Measurements from ENCODE around the gene SLITRK3. TPM values are rescaled to one million over a fixed set of nuclear protein-coding genes. Genes with fewer than 3 reads are reported as not detected.
A peak's percentile ranks its signal among the peaks of the same experiment; 100 is the strongest.
"Not testable (repeated sequence)": the region's sequence is repeated elsewhere in the genome, so short reads cannot be mapped to it uniquely, and the experiment has no call there.

Gene SLITRK3
- total RNA-seq, 1 experiment from 2014 or later = not detected

- DNase-seq (ENCODE audit: low read depth) = no peak
Measured at GRCh38 chr3:165193366-165194254, 2.6 kb downstream of the SLITRK3 start.

- no peak for DNase-seq (ENCODE audit: low read depth)
Measured at GRCh38 chr3:165192610-165193192, 3.5 kb downstream of the SLITRK3 start.

- no peak for DNase-seq (ENCODE audit: low read depth)
Measured at GRCh38 chr3:165191491-165191890, 4.7 kb downstream of the SLITRK3 start.

GRCh38 chr3:165188452-165188851, 7.7 kb downstream of the SLITRK3 start:
- DNase-seq (ENCODE audit: low read depth) = no peak

GRCh38 chr3:165185707-165186327, 10.4 kb downstream of the SLITRK3 start:
- DNase-seq (ENCODE audit: low read depth) = peak; percentile 40

GRCh38 chr3:165181556-165181955, 14.6 kb downstream of the SLITRK3 start:
- DNase-seq (ENCODE audit: low read depth) = no peak

GRCh38 chr3:165170236-165170635, 25.9 kb downstream of the SLITRK3 start:
- DNase-seq (ENCODE audit: low read depth) = no peak

- DNase-seq (ENCODE audit: low read depth) = no peak
Measured at GRCh38 chr3:165169368-165169767, 26.8 kb downstream of the SLITRK3 start.

GRCh38 chr3:165162883-165163282, 33.3 kb downstream of the SLITRK3 start:
- DNase-seq (ENCODE audit: low read depth) = no peak

GRCh38 chr3:165159760-165160421, 36.3 kb downstream of the SLITRK3 start:
- no peak for DNase-seq (ENCODE audit: low read depth)

GRCh38 chr3:165158011-165158410, 38.2 kb downstream of the SLITRK3 start:
- no peak for DNase-seq (ENCODE audit: low read depth)

GRCh38 chr3:165156757-165157420, 39.3 kb downstream of the SLITRK3 start:
- no peak for DNase-seq (ENCODE audit: low read depth)

- no peak for DNase-seq (ENCODE audit: low read depth)
Measured at GRCh38 chr3:165148876-165149441, 47.2 kb downstream of the SLITRK3 start.

- DNase-seq (ENCODE audit: low read depth) = no peak
Measured at GRCh38 chr3:165144271-165144670, 51.9 kb downstream of the SLITRK3 start.

GRCh38 chr3:165139918-165140317, 56.3 kb downstream of the SLITRK3 start:
- not testable (repeated sequence) for DNase-seq (ENCODE audit: low read depth)

Other genes starting within 250 kb of the SLITRK3 start
- gene SI, start 117.9 kb downstream of the SLITRK3 start, total RNA-seq (2014; rRNA removed) = not detected in 2 replicates

Data from LHCN-M2 (cell line).